ENCODE measurements around the gene SEC31B.

DNA sequence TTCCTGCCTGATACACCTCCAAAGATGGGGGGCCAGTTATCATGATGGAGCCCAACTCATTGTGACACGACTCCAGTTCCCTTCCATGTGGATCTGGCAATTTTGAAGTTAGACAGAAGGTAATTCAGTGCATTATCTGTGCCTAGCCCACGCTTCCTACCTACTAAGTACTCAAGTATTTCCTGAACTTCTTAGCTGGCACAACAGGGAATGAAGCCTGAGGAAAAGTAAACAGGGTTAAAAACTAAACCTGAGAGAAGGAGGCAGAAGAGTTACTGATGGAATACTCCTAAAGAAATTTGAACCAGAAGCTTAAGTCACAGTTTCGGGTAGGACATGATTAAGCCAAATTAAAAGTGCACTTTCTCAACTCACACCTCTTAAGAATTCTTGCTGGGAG lies 1.1 kb upstream of the SEC31B start:
- TF ChIP-seq, protein P1, sequence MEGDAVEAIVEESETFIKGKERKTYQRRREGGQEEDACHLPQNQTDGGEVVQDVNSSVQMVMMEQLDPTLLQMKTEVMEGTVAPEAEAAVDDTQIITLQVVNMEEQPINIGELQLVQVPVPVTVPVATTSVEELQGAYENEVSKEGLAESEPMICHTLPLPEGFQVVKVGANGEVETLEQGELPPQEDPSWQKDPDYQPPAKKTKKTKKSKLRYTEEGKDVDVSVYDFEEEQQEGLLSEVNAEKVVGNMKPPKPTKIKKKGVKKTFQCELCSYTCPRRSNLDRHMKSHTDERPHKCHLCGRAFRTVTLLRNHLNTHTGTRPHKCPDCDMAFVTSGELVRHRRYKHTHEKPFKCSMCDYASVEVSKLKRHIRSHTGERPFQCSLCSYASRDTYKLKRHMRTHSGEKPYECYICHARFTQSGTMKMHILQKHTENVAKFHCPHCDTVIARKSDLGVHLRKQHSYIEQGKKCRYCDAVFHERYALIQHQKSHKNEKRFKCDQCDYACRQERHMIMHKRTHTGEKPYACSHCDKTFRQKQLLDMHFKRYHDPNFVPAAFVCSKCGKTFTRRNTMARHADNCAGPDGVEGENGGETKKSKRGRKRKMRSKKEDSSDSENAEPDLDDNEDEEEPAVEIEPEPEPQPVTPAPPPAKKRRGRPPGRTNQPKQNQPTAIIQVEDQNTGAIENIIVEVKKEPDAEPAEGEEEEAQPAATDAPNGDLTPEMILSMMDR (IDR thresholded peaks at IDR 0.05), result no peak
- no peak for TF ChIP-seq POLR2A (IDR thresholded peaks at IDR 0.05)

Data from Peyer's patch (tissue), 4 donors.